Muscle of arm (tissue), 12 donors: Measurements from ENCODE around the gene MYO1C. TPM values are rescaled to one million over a fixed set of nuclear protein-coding genes. Genes with fewer than 3 reads are reported as not detected.
A peak's percentile ranks its signal among the peaks of the same experiment; 100 is the strongest.
"Not testable (repeated sequence)": the region's sequence is repeated elsewhere in the genome, so short reads cannot be mapped to it uniquely, and the experiment has no call there.

ENCODE experiments used
- DNase-seq: peaks from one replicate; pipeline ENCODE4 v3.0.0-alpha.2; 2013
- polyA plus RNA-seq, 12 donors: library from polyadenylated mRNA; unstranded; fragments of 120-200 nt; gene quantifications; one replicate each; pipeline ENCODE4 v1.2.1, GENCODE V29; 2013; ENCODE audit not compliant: insufficient read length in 12 of 12

MYO1C gene
- polyA plus RNA-seq, 12 donors, result 68.4 to 97.1 (median 79.9) TPM; not detected in 1

DNA sequence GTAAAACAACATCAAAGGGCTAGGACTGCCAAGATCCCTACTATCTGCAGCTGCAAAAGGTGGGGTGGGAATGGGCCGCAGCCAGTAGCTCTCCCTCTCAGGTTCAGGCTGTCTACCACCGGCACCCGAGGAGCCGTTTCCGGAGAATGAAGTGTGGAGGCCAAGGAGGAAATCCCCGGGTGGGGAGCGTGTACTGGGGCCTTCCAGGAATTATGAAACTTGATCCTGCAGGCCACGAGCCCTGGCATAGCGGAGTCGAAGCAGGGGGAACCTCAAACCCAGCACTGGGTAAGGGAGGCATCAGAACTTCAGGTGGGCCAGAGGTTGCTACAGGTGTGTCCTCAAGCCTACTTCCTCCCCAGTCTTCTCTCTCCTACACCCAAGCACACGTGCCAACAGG lies 18.8 kb upstream of the MYO1C start:
- DNase-seq, result no peak

DNA sequence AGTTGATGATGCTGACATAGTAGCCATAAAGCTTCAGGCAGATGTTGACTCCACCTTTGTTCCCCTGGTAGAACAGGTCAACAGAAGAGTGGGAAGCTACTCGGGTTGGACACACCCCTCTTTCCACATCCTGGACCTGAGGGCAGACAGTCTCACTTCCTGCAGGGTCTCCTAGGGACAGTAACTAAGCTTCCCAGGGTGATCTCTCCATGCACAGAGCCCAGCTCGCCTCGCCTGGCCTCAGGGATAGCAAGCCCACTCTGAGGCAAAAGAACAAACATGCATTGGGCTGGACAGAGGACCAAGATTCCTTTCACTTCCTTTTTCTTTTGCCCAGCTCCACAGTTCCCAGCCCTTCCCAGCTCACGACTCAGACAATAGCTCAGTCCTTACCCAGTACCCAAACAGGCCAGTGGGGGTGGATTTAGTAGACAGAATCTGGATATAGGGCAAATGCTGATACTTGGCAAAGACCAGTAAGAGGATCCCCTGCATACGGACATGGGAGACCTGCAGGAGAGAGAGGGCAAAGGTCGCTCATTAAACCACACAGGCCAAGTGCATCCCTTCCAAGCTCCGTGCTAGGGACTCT lies 16.9 kb upstream of the MYO1C start:
- DNase-seq, result no peak

DNA sequence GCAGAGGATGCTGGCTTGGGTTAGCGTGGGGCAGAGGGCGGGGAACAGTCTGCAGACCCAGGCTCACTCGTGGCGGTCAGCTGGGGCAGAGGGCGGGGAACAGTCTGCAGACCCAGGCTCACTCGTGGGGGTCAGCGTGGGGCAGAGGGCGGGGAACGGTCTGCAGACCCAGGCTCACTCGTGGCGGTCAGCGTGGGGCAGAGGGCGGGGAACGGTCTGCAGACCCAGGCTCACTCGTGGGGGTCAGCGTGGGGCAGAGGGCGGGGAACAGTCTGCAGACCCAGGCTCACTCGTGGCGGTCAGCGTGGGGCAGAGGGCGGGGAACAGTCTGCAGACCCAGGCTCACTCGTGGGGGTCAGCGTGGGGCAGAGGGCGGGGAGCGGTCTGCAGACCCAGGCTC lies 16.2 kb upstream of the MYO1C start:
- DNase-seq, result not testable (repeated sequence)

DNA sequence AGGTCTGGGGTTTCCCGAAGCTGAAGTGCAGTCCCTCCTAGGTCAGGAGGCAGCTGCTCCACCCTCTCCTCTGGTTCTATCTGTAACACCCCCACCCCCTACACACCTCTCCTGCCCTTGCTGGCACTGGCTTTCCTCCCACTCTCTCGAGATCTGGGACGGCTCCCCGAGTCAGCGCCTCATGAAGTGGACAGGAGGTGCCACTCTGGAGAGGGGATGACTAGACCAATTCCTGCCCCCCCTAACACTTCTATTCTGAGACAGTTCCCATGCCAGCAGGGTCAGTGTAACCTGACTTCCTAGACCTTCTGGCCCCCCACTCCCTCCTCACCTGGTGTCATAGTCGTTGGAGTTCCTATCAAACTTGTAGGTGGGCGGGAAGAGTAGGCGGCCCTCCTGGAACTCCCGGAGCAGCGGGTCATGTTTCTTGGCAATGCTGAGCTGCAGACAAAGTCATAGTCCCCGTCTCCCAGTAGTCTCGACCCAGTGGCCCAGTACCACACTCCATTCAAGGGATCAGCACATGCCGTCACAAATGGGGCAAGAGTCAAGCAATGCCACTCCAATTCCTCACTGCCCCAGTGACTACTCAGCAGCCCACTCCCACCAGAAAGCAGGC lies 14.3 kb upstream of the MYO1C start:
- no peak for DNase-seq

DNA sequence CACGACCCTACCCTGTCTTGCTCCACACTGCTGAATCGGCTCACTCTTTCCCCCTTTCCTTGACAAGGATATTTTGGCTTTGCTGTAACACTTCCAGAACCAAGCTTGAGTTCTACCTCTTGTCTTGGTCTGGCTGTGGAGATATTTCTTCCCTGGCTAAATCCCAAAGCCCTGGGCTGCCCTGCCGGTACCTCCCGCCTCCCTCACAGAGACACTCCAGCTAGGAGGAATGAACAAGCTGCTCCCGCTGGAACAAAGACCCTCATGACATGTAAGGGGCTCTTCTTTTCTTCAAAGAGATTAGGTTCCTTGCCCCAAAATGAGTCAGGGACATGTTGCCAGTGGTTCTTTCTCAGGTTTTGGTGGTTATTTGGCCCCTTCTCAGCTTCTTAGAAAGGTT lies 13.1 kb upstream of the MYO1C start:
- no peak for DNase-seq

DNA sequence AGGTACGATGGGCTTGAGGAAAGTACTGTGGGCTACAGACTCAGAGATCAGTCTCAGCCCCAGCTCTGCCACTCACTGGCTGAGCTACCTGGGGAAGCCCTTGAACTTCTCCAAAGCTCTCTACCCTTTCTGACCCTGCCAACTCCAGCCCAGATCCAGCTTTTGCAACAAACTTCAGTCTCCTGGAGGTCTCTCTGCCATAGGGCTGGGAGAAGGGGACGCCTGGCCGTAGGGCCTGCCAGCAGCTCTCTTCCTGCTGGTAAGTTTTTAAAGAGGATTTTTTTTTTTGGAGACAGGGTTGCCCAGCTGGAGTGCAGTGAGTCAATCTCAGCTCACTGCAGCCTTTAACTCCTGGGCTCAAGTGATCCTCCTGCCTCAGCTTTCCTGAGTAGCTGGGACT lies 12.4 kb upstream of the MYO1C start:
- no peak for DNase-seq

DNA sequence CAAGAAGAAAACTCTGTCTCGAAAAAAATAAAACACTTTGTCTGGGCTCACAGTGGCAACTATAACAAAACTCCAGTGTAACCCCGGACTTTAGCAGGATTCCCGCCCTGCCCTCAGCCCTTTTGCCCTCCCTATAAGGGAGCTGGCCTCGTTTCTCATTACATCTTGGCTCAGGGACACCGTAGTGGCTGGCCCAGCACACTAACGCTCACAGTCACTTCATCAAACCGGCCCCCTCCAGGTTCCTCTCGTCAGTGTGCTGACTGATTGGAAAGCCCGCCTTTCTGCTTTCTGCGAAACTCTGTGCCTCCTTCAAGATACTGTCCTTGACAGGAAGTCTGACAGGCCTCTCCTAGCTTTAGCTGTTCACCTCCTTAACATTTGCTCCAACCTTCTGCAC lies 11.2 kb upstream of the MYO1C start:
- DNase-seq, result no peak

DNA sequence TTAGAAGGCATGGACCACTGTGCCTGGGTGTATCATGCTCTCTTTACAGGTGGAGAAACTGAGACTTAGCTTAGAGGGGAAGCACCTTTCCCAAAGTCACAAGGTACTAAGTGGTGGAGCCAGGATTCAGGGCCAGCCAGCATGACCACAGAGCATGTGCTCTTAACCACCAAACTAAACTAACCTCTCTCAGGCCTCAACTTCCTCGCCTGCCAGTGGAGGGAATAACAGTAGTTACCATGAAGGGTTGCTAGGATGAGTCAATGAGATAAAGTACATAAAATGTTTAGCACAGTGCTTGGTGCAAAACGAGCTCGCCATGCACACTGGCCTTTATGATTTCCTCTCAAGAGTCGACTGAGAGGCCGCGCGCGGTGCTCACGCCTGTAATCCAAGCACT lies 6.4 kb upstream of the MYO1C start:
- DNase-seq, result no peak

DNA sequence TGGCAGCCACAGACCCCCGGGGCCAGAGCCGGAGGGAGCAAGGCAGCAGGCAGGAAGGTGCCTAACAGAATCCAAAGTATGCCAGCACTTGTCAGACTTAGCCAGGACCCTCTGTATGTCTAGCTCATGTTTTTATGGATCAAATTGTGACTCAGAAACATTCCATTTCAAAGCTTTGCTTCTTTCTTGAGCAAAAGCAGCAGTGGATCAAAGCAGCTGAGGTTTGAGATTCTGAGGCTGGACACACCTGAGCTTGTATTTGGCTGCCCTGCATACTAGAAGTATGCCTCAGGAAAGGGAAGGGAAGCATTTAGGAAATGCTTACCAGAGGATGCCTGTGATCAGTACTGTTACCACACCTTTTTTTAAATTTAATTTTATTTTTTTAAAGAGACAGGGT lies 5.7 kb upstream of the MYO1C start:
- no peak for DNase-seq

DNA sequence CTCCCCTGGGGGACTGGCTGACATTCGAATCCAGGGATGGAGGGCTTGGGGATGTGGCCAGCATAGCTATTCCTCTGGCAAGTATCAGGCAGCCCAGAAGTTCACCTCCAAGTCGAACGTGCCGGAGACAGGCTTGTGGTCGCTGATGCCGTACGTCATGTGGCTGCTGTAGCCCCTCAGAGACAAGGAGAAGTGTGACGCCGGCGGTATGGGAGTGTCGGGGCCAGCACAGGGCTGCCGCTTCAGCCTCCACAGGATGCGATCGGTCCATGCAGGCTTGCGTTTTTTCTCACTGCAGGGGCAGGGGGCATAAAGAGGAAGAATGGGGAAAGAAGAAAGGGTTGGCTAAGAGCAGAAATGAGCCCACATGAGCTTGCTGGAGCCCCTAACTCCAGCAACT lies 5.3 kb upstream of the MYO1C start:
- DNase-seq, result no peak

DNA sequence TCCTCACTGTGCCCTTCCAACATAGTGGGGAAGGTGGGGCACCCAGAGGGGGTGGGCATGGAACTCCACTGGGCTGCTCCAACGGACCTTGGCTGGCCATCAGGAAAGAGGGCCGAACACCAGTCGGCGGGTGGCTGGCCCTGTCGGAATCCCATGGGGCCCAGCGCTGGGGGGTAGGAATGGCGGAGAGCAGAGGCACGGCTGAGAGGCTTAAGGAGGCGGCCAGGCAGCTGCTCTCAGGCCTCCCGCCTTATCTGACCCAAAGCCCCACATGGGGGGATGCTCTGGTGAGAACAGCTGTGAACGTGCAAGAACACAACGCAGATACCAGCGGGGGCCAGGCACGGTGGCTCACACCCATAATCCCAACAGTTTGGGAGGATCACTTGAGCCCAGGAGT lies 4.4 kb upstream of the MYO1C start:
- DNase-seq, result no peak

DNA sequence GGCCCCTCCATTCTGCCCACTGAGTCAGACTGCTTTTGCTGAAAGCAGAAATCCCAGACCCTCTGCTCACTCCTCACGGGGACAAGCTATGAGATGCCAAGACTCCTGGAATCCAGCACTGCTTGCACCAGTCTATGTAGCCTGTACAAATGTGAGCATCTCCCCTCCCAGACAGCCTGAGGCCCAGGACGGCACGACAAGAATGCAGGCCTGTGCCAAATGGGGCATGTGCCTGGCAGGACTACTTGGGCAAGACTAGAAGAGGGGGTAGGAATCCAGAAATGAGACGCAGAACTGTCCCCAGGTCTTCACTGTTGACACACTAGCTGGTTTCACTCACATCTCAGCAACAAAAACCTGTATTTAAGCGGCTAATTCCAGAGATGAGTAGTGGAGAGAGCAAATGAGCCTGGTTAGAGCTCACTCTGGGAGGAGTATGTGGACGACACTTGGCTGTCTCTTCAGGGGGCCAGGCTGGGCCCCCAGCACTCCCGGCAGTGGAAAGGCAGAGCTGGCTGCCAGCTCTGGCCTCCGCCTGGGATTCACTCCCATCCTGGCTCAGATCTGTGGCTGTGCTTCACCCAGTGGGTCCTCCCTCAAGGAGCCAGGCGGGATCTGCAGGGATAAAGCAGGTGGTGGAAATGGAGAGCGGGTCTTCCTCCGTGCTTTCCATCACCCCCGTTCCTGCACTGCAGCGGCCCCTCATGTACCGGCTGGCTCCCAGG lies 2.9 kb upstream of the MYO1C start:
- no peak for DNase-seq

DNA sequence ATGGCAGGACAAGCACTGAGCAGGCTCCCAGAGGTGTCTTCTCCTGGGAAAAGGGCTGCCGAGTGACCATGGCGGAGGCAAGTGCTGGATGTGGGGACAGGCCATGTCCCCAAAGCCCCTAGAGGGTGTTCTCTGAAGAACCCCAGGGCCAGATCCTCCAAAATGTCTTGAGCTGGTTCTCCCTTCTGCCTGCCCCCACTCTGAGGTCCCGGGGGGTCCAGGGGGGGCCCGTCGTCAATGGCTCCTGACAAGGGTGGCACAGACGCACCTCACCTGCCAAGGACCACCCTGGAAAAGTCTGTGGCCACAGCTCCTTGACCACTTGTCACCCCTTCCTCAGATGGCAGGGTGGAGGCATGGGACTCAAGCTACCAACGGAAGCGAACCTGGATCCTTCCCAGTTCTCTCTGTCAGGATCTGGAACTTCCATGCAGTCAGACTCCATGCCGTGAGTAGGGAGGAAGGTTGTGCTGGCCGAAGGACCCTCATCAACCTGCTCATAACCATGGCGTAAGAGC lies 2.3 kb upstream of the MYO1C start:
- no peak for DNase-seq

DNA sequence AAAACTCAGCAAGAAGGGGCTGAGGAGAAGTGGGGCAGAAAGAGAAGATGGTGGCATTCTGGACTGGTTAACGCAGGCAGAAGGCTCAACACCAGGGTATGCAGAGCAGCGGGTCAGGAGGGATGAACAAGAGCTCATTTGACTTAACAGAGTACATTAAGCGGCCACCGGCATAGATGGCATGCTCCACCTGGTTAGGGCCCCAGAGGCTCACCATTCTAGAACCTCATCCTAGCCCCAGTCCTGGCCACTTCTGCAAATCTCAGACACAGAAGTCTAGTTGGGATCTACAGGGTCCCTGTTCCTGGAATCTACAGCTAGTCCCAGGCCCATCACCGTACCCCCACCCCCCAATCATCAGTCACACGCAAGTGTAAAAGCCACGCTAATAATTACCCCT lies 1.7 kb upstream of the MYO1C start:
- DNase-seq, result no peak

DNA sequence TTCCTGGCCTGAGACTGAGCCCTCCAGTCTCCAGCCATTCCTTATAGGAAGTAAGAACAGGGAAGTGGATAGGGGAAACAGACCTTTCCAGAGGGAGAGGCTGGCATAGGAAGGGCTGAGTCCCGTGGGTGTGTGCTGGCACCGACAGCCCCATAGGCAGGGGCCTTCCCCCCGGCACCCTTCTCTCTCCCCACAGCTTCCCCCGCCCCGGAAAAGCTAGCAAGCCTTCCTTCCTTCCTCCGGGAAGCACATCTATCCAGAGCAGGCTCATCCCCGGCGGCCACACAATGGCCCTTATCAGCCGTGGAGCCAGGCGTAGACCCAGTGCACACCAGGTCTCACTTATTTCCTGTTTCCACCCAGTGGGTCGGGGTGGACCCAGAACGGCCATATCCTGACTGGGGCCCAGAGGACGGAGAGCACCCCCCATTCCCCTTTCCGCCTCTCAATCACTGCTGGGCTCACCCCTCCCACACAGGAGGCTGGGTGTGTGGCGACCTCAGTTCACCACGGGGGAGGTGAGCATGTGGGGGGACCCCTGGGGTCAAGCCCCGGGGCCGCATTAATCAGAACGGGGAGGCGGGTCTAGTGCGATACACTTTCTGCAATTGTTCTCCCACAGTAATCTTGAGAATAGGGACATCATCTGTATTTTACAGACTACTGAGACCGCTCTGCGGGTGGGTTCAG lies 950 bp upstream of the MYO1C start:
- no peak for DNase-seq

DNA sequence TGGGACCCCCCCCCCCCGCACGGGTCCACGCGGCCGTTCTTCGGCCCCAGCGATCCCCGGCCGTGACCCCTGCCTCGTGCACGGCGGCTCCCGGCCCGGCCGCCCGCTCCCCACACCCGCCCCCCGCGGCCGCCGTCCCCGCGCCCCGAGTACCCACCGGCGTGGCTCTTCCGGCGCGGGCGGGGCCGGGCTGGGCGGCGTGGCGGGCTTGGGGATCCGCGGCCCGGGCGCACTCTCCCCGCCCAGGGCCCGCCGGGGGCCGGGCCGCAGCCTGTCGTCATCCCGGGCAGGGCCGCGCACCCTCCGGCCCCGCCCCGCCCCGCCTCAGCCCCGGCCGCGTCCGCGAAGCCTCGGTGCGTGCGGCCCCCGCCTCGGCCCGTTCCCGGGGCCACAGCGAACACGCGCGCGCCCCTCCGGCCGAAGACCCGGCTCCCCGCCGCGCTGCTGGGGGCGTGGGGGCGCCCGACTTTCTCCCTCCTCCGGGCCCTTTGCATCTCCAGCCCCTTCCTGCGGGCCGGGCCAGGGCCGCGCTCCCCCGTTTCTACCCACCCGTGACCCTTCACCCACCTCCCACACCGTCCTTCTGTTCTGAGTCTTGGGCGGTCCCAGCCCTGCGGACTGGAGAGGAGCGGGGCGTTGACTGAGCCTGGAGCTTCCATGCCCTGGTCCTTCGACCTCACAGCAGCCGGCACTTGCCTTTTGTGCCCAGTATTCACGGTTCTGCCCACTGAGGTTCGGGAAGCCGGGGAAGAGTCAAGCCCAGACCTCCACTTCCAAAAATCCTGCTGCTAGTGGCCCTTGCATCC lies 840 bp downstream of the MYO1C start:
- no peak for DNase-seq

DNA sequence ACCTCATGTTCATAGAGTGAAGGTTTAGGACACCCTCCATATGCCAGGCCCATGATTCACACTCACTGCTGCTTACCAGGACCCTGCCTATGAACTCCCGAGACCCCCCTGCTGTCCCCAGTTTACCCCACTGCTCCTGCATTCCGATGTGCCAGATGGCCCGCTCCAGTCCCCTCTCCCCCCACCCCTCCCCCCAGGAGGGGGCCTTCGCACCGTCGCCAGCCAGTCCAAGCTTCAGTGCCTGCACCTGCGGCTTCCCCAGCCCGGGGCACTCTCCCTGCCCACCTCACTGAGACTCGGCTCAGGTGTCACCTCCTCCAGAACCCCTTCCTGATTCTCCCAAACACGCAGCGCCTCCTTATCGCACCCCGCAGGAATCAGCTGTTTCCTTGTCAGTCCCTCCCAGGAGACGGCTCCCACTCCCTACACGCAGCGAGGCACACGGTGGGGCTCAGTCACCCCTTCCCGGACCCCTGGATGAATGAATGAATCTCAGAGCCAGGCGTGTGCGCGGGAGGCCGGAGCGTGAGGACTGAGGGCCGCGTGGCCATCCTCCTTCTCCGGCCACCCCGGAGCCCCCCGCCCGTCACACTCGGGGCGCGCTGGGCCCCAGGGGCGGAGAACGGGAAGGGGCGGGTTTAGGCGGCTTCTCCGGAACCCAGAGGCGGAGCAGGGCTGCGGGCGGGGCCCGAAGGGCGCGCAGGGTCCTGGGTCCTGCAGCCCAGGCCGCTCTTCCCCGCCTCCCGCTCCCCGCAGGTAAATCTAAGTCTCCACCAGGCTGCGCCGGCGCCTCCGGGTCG lies 1.6 kb downstream of the MYO1C start:
- DNase-seq, result no peak

DNA sequence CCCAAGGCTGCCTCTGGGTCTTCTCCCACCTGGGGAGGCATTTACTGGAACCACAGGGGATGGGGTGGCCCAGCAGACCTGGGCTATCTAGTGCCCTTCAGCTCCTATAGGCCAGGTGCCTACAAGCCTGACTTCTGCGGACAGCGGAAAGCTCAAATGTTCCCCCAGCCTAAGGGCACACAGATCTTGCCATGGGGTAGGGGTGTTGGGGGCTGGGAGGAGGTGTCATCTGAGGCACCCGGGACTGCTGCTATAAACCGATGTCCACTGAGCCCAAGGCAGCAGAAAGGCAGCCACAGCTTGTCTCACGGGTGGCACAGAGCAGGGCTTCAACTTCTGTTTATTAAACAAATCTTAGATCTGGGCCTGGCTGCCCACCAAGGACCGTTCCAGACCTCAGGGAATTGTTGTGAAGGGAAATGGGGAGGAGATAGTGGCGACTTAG lies 3.6 kb downstream of the MYO1C start:
- DNase-seq, result no peak

DNA sequence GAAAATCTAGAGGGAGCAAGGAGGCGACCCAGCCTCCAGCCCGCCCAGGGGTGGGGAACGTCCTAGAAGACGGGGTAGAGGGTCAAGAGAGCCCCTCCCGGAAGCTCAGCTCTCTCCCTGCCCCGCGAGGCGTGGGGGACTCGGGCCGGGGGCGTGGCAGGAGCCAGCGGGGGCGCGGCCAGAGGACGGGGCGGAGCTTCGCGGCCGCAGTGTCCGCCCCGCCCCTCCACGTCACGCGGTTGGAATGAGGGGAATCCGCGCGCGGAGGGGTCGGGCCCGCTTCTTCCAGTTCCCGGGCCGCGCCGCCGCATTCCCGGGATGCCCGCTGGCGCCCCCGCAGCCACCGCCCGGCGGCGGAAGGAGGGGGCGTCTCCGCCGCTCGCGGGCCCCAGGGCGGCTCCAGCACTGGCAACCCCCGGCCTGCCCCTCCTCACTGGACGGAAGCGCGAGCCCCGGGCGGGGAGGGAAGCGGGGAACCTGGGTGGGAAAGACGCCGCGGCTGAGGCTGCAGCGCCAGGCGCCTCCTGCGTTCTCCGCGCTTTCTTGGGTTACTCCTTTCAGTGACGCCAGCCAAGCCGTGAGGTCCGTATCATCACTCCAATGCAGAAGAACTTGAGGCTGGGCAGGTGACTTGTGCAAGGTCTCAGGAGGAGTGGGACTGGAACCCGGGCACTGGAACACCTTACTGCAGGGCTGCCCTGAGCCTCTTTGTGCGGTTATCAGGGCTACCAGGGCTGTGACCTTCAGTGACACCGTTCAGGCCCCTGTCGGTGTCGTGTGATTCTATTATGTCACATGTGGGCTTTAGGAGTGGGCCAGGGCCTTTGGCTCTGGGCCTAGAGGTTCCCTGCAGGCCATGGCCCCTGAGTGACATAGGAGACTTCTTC lies 4.3 kb downstream of the MYO1C start:
- peak; percentile 87 for DNase-seq
